ENCODE measurements around the gene USP40.

DNA sequence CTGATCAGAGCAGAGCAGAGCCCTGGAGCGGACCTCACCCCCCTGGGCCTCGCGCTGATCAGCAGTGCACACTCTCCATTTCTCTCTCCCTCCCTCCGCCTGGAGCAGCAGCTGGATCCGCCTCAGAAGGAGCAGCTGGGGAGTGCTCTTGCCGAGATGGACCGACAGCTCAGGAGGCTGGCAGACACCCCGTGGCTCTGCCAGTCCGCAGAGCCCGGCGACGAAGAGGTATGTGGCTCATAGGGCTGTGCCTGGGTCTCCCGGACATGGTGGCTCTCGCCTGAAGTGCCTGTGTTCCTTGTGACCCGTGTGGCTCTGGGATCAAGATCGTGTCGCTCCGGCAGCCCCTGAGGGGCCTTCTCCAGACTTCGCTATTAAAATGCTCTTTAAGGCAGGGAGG, 102.5 kb downstream of the USP40 start:
- TF ChIP-seq CTCF (IDR thresholded peaks at IDR 0.05) (no peak), EP300 (IDR thresholded peaks at IDR 0.05) (no peak), POLR2AphosphoS5 (IDR thresholded peaks at IDR 0.05) (no peak), POLR2A (IDR thresholded peaks at IDR 0.05; ENCODE audit: low read depth) (no peak)

Measured in esophagus muscularis mucosa (tissue), 4 donors.